GM10266 (cell line): ENCODE measurements around the gene CREB3L1.

Source experiments
- DNase-seq: peaks from one replicate; pipeline ENCODE4 v3.0.0; 2012; ENCODE audit errors: extremely low spot score
- TF ChIP-seq, protein P1 (sequence below): IDR thresholded peaks from 2 replicates; pipeline ENCODE4 v1.5.1; 2012; ENCODE audit warnings: mild to moderate bottlenecking, low read depth; ENCODE audit not compliant: control insufficient read depth, insufficient read depth; ENCODE audit errors: missing control alignments

The CREB3L1 gene

DNA sequence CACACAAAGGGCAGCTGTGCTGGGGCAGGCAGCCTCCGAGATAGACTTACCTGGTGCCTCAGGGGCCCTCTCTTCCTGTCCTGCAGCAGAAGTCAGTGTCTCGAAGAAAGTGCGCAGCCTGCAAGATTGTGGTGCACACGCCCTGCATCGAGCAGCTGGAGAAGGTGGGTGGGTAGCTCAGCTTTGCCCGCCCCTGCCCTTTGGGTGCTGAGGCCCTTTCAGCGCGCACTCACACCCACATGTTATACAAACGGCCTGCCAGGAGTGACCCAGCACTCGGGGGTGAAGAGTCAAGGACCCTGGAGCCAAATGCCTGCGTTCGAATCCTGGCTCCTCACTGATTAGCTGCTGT lies 90.4 kb downstream of the CREB3L1 start:
- no peak for DNase-seq

DNA sequence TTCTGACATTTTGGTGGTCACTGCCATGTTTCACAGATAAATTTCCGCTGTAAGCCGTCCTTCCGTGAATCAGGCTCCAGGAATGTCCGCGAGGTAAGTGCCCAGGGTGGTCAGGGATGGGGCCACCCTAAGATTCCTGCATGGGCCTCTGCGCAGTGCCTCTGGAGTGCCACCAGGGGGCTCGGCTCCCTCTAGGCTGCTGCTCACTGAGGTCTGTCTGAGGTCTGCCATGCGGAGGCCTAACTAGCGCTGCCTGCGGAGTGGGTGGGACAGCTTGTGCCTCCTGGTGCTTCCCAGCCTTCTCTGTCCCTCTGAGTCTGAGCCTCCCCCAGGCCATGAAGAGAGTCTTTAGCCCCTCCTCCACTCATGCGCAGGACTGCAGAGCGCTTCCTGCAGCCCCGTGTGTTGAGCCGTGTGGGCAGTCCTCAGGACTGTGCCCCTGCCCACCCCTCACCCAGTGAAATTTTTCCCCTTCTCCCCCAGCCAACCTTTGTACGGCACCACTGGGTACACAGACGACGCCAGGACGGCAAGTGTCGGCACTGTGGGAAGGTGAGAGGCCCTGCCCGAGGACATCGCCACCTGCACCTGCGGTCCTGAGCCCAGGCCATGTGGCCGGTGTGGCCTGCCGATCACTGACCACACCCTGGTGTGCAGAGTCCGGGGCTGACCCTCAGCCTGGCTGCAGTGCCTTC lies 92.1 kb downstream of the CREB3L1 start:
- TF ChIP-seq, protein P1, sequence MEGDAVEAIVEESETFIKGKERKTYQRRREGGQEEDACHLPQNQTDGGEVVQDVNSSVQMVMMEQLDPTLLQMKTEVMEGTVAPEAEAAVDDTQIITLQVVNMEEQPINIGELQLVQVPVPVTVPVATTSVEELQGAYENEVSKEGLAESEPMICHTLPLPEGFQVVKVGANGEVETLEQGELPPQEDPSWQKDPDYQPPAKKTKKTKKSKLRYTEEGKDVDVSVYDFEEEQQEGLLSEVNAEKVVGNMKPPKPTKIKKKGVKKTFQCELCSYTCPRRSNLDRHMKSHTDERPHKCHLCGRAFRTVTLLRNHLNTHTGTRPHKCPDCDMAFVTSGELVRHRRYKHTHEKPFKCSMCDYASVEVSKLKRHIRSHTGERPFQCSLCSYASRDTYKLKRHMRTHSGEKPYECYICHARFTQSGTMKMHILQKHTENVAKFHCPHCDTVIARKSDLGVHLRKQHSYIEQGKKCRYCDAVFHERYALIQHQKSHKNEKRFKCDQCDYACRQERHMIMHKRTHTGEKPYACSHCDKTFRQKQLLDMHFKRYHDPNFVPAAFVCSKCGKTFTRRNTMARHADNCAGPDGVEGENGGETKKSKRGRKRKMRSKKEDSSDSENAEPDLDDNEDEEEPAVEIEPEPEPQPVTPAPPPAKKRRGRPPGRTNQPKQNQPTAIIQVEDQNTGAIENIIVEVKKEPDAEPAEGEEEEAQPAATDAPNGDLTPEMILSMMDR, result peak; percentile 82
- peak; percentile 84 for DNase-seq

More for the DNA sequence above, 90.4 kb downstream of the CREB3L1 start:
- TF ChIP-seq, protein P1, result no peak

DNA sequence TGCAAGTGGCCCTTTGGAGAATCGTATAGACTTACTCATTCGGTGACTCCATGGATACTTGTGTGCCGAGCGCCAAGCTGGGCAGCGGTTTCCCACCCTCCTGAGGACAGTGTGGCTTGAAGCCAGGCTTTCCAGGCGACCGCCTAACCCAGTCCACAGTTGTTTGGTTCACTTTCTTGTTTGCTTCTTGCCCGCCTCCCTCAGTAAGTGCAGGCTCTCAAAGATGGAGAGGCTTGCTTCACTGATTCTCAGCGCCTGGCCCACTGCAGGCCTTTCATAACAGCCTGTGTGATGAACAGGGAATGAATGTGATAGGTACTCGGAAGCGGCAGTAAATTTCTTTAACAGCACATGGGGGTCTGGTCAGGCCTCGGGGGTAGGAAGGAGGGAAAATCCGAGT lies 92.8 kb downstream of the CREB3L1 start:
- TF ChIP-seq, protein P1, result no peak

More for the DNA sequence above, 92.8 kb downstream of the CREB3L1 start:
- no peak for DNase-seq
